H7 (cell line): ENCODE results near the gene FCHO2. TPM values are rescaled to one million over a fixed set of nuclear protein-coding genes. Genes with fewer than 3 reads are reported as not detected.

Source experiments
- DNase-seq: peaks from one replicate; pipeline ENCODE4 v3.0.0; 2012
- H3K27me3 ChIP-seq: 2 replicates; pipeline ENCODE4 v1.6.0; 2011; ENCODE audit warnings: mild to moderate bottlenecking, low read length; ENCODE audit not compliant: control insufficient read depth, insufficient read depth
- H3K36me3 ChIP-seq: replicated peaks from 2 replicates; pipeline ENCODE4 v1.5.1; 2011; ENCODE audit warnings: low read length; ENCODE audit not compliant: control insufficient read depth, insufficient read depth
- H3K4me3 ChIP-seq: 2 replicates; pipeline ENCODE4 v1.5.1; 2011; ENCODE audit warnings: low read depth, mild to moderate bottlenecking, control low read depth, low read length, moderate library complexity; ENCODE audit not compliant: insufficient read depth
- total RNA-seq: library from RNA; depleted of rRNA; stranded (reverse); fragments of >200 nt; shearing (Covaris generic); gene quantifications from 2 replicates; pipeline ENCODE4 v1.2.3, GENCODE V29; 2014; rRNA removed

Gene FCHO2
- total RNA-seq, 1 experiment from 2014 or later: 4.6 TPM

GRCh38 chr5:73137563-73138530 is 182.0 kb downstream of the FCHO2 start:
- Histone ChIP-seq H3K27me3 (no peaks in the 10 kb centered on the region), H3K36me3 (no peaks in the 10 kb centered on the region), H3K4me3 (no peak overlapping the region)
- no peak for DNase-seq

GRCh38 chr5:73139485-73139884 is 183.6 kb downstream of the FCHO2 start:
- Histone ChIP-seq H3K4me3 (no peak overlapping the region), H3K27me3 (no peaks in the 10 kb centered on the region), H3K36me3 (no peaks in the 10 kb centered on the region)
- no peak for DNase-seq

Other genes starting within 250 kb of the FCHO2 start
- gene TNPO1, start 139.4 kb upstream of the FCHO2 start, total RNA-seq: 173 and 181 TPM in 2 replicates
- 2.7 and 4.8 TPM in 2 replicates for gene TMEM171, start 164.5 kb downstream of the FCHO2 start, total RNA-seq
- gene TMEM174, start 217.2 kb downstream of the FCHO2 start, total RNA-seq: not detected in 2 replicates